CD4-positive, alpha-beta T cell treated with Interleukin-17A for 1 hour (primary cell): ENCODE measurements around the gene BICRA.
A peak's percentile ranks its signal among the peaks of the same experiment; 100 is the strongest.
"Not testable (repeated sequence)": the region's sequence is repeated elsewhere in the genome, so short reads cannot be mapped to it uniquely, and the experiment has no call there.

Source experiments
- DNase-seq: peaks from one replicate; pipeline ENCODE4 v3.0.0-alpha.2; 2020

BICRA gene

GRCh38 chr19:47608969-47609905 lies at the start of gene BICRA:
TSS of gene BICRA (plus strand) at chr19:47609134. CDS start at chr19:47673575, 64,441 bp downstream.
- peak; percentile 82 for DNase-seq

- no peak for DNase-seq
These were observed 47.9 kb upstream of the BICRA start for GRCh38 chr19:47560999-47561398.

DNA sequence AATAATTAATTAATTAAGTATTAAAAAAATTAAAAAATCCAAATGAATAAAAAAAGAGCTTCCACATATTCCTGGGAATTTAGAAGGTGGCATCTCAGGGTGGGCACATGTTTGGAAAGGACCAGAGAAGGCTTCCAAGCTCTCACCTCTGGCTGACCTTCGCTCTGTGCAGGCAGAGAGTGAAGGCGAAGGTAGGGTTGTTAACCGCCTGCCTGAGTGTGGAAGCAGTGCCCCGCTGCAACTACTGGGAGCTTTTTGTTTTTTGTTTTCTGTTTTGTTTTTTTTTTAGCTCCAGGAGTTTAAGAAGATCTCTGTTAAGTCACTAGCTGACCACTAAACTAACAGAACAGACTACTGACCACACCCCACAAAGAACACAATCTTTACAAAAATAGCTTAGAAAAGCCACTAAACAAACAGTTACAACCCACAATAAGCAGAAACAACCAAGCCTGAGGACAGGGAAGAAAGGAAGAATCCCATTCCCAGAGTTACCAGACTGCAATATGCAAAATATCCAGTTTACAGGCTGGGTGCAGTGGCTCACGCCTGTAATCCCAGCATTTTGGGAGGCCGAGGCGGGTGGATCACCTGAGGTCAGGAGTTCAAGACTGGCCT lies 47.4 kb upstream of the BICRA start:
- DNase-seq: no peak

DNA sequence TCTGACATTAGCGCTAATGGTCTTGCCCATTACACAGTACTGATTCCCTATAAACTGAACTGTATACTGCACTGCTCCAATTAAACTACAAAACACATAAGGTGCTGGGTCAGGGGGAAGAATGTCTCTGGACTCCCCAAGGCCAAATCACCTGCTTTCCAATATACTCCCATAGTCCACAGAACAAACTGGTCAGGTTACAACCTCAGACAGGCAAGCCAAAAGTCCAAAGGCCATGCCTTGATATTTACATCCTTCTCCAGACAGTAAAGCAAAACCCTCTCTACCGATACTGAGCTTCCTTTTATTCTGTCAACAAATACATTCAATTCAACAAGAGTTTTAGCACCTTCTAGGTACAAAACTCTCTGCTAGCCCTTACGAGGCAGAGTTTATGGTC lies 44.9 kb upstream of the BICRA start:
- DNase-seq: no peak

DNA sequence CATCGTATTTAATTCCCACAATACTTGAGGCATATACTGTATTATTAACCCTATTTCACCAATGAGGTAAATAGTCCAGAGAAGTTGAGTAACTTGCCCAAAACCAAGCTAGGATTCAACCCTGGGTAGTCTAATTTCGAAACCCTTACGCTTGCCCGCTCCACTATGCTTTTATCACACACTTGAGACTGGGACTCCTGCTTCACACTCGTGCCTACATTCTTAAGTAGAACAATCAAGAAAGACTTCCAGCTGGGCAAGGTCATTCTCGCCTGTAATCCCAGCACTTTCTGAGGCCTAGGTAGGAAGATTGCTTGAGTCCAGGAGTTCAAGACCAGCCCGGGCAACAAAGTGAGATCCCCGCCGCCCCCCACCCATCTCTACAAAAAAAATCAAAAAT lies 39.6 kb upstream of the BICRA start:
- DNase-seq: no peak

DNA sequence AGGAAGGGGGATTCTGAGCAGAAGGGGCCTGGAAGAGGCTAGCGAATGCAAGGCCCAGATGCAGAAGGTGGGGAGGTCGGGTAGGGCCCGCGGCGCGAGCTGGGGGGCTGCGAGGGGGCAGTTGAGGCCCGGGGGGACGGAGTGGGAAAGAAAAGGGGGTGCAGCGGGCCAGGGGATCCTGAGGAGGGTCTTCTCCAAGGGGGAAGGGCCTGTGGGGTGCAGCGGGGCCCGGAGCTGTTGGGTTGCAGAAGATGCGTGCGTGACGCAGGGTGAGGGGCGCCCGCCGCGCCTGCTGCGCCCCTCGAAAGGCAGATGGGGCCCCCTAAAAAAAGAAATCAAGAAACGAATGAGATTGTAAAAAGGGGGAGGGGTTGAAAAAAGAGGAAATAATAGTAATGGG lies 36.3 kb upstream of the BICRA start:
- no peak for DNase-seq

DNA sequence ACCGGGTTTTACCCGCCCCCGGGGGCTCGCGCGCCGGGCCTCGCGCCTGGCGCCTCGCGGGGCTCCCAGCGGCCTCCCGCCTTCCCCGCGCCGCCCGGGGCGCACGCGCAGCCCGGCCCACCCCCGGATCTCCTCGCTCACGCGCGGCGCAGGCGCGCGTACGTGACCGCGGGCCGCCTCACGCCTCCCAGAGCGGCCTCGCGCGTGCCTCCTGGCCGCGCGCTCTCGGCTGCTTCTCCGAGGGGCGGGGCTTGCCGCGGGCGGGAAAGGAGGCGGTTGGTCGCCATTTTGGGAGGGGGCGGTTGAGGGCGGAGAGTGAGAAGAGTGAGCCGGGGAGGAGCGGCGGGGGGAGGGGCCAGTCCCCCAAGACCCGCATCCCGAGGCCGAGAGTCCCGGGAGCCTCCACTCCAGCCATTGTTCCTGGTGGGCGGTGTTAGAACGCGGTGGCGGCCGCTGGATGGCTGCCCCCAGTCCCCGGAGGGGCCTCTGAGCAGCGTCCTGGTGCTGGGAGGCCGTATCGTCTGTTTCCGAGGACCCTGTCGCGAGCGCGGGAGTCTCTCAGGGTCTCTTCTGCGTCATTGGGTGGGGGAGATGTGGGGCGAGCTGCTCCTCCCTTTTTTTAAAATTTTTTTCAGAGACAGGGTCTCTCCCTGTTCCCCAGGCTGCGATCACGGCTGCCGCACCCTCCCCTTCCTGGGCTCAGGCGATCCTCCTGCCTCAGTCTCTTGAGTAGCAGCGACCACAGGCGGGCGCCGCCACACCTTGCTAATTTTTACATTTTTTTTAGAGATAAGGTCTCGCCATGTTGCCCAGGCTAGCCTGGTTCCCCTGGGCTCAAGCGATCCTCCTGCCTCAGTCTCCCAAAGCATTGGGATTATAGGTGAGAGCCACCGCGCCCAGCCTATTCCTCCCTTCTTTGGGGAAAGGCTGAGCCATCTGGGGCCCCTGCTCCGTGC lies 35.6 kb upstream of the BICRA start, which contains the start of gene ZNF541:
ZNF541 (minus strand) TSS at position 78 of the 956 bp plus-strand sequence. CDS start 17,292 bp downstream, outside the sequence.
- DNase-seq: peak; percentile 91

DNA sequence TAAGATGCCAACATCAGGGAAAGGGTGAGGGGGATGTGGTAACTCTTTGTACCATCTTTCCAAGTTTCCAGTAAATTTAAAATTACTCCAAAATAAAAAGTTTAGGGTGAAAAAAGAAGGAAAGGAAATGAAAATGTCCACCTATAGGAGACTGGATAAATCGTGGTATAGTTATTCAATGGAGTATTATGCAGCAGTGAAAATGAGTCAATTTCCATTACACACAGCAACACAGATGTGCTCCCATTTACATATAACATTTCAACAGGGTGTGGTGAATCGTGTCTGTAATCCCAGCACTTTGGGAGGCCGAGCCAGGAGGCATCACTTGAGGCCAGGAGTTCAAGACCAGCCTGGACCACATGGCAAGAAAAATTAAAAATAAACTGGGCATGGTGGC lies 28.5 kb upstream of the BICRA start:
- no peak for DNase-seq

GRCh38 chr19:47581605-47582319 lies 27.2 kb upstream of the BICRA start:
- DNase-seq: no peak

- peak; percentile 14 for DNase-seq
These were observed 26.5 kb upstream of the BICRA start for GRCh38 chr19:47582320-47582909.

DNA sequence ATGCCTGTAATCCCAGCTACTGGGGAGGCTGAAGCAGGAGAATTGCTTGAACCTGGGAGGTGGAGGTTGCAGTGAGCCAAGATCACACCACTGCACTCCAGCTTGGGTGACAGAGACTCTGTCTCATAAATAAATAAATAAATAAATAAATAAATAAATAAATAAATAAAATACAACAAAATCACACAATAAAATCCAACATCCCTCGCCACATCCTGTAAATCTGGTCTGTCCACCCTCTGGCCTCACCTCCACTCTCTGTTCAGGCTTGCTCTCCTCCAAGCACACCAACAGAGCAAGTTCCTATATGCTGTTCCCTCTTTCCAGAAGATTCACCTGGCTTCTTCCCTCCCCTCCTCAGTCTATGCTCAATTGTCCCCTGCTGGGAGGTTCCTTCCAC lies 25.8 kb upstream of the BICRA start:
- not testable (repeated sequence) for DNase-seq

- DNase-seq: no peak
These were observed 21.6 kb upstream of the BICRA start for GRCh38 chr19:47587295-47587694.

DNA sequence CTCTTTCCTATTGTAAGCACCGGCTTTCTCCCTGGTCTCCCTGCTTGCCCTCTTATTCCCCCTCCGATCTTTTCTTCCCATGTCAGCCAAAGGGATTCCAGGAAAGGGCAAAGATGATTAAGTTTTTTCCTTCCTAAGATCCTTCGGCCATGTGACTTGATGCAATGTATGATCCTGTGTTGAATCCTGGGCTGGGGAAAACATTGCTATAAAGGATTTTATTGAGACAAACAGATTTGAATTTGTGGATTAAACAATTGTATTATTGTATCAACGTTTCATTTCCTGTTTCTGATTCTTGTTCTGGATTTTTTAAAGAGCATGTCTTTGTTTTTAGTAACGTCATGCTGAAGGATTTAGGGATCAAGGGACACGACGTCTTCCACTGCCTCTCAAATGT lies 19.1 kb upstream of the BICRA start:
- no peak for DNase-seq

GRCh38 chr19:47593860-47594259 lies 15.1 kb upstream of the BICRA start:
- DNase-seq: no peak

DNA sequence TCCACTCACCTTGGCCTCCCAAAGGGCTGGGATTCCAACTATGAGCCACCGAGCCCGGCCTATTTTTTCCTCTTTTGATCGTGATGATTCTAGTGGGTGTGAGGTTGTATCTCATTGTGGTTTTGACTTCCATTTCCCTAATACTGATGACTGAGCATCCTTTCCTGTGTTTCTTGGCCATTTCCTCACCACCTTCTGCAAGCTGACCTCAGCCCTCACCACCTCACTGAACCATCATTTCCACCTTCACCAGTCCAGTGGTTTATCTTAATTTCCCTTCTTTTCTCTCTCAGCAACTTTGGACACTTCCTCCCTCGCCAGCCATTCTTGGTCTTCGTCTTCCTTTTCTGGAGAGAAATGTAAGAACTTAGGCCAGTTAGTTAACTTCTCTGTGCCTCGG lies 13.0 kb upstream of the BICRA start:
- peak; percentile 9 for DNase-seq

- no peak for DNase-seq
These were observed 10.3 kb upstream of the BICRA start for GRCh38 chr19:47598407-47599349.

GRCh38 chr19:47599671-47600245 lies 9.2 kb upstream of the BICRA start:
- not testable (repeated sequence) for DNase-seq

DNA sequence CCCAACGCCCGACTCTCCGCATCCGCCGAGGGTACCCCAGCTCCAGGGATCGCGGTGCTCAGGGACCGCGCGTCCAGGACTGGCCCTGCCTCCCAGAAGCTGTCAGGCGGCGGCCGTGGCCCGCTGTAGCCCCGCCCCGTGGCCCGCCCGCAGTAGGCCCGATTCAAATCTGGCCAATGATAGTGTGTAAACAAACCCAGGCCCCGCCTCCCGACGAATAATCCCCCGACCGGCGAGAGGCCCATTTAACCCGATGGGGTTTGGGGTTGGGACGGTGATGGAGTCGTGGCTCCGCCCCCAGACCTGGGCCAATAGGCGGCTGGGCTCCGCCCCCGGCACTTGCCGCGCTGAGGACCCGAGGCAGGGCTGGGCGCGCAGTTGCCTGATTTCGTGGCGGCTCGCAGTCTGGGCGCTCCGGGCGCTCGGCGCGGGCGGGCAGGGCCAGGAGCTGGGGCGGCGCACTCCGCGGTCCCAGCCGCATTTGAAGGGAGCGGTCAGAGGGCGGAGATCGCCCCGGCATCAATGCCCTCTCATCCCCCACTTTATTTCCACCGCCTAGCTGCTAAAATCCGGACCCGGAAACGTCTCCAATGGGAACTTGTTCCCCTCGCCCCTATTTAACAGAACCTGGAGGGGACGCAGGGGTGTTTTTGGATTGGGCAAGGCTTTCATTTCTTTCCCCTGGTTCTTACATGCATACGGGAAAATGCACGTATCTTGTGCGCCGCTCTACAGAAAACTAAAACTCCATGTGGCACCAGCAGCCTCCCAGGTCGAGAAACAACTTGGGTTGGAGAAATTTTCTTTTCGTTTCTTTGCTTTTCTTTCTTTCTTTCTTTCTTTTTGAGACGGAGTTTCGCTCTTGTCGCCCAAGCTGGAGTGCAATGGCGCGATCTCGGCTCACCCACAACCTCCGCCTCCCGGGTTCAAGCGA lies 8.4 kb upstream of the BICRA start:
- peak; percentile 100 for DNase-seq
